Panc1 (cell line): ENCODE data around the gene VAV3. TPM values are rescaled to one million over a fixed set of nuclear protein-coding genes. Genes with fewer than 3 reads are reported as not detected.

Source experiments
- ATAC-seq: fragments of 200-7000 bp; cut with Tn5 transposase; 2 replicates; pipeline ENCODE4 v1.9.1; 2020; ENCODE audit warnings: mild to moderate bottlenecking, moderate library complexity
- BruUV-seq: library from RNA; stranded (reverse); fragments of 400-500 nt; replicated peaks from 2 replicates; lab custom pipeline; 2021; lab: Mats Ljungman, UMichigan
- CTCF ChIA-PET: fragments of 300-600 bp; sonication (Branson Sonifier 250); formaldehyde crosslinking; loops from one replicate; lab custom pipeline; 2022; ENCODE audit warnings: antibody characterized with exemption; lab: Charles Lee
- POLR2A ChIA-PET: fragments of 300-600 bp; sonication (Branson Sonifier 250); formaldehyde crosslinking; loops from one replicate; lab custom pipeline; 2022; ENCODE audit warnings: antibody characterized with exemption; lab: Charles Lee
- DNase-seq: peaks from one replicate; pipeline ENCODE4 v3.0.0-alpha.2; 2010; ENCODE audit warnings: low read depth, low spot score
- H3K27ac ChIP-seq: 2 replicates; pipeline ENCODE4 v1.5.1; 2011; ENCODE audit warnings: mild to moderate bottlenecking, low read length, inconsistent platforms
- H3K27me3 ChIP-seq: fragments of 200-500 bp; sonication (Bioruptor generic); 2 replicates; pipeline ENCODE4 v1.6.0; 2014; ENCODE audit warnings: low read length, inconsistent platforms; ENCODE audit not compliant: control insufficient read depth, insufficient read depth
- H3K36me3 ChIP-seq: fragments of 200-500 bp; sonication (Bioruptor generic); 2 replicates; pipeline ENCODE4 v1.5.1; 2014; ENCODE audit warnings: inconsistent platforms, mild to moderate bottlenecking, low read length, moderate library complexity; ENCODE audit not compliant: control insufficient read depth, insufficient read depth
- H3K4me1 ChIP-seq: 2 replicates; pipeline ENCODE4 v1.5.1; 2011; ENCODE audit warnings: inconsistent platforms, mild to moderate bottlenecking, low read length, moderate library complexity; ENCODE audit not compliant: control insufficient read depth, insufficient read depth
- H3K4me3 ChIP-seq, 2 experiments: 2 replicates each; pipeline ENCODE4 v1.5.1; 2011 to 2012; ENCODE audit warnings: low read depth in 2 of 2, low read length in 2 of 2, mild to moderate bottlenecking in 2 of 2, inconsistent platforms in 1 of 2, moderate library complexity in 1 of 2
- H3K9me3 ChIP-seq: fragments of 200-500 bp; sonication (Bioruptor generic); 2 replicates; pipeline ENCODE4 v1.5.1; 2014; ENCODE audit warnings: low read depth, mild to moderate bottlenecking, inconsistent platforms, low read length, moderate library complexity; ENCODE audit not compliant: control insufficient read depth, insufficient read depth
- CTCF ChIP-seq: fragments of 450-650 bp; IDR thresholded peaks from 2 replicates; pipeline ENCODE4 v1.5.1; 2017; ENCODE audit warnings: mild to moderate bottlenecking
- POLR2AphosphoS5 ChIP-seq: IDR thresholded peaks from 2 replicates; pipeline ENCODE4 v1.6.1; 2012; ENCODE audit warnings: mild to moderate bottlenecking, low read depth, low read length, moderate library complexity
- REST ChIP-seq, 2 experiments: IDR thresholded peaks; 2 replicates each; pipeline ENCODE4 v1.6.1; 2011 to 2012; ENCODE audit warnings: low read depth in 2 of 2, control low read depth in 1 of 2, low read length in 1 of 2, mild to moderate bottlenecking in 1 of 2, moderate library complexity in 1 of 2; ENCODE audit not compliant: insufficient read depth in 1 of 2
- SIN3A ChIP-seq: IDR thresholded peaks from 2 replicates; pipeline ENCODE4 v1.6.1; 2012; ENCODE audit warnings: low read depth, mild to moderate bottlenecking, low read length, moderate library complexity, borderline replicate concordance; ENCODE audit not compliant: insufficient read depth
- TCF7L2 ChIP-seq: IDR thresholded peaks from 2 replicates; pipeline ENCODE4 v1.6.1; 2011; ENCODE audit warnings: mild to moderate bottlenecking, low read depth, low read length, inconsistent platforms
- in situ Hi-C: cut with HindIII; loops from 2 replicates; pipeline ENCODE4 v1.10.0; 2016; ENCODE audit warnings: low sequenced_read_pairs, low pct_unique_long_range_greater_than_20kb
- intact Hi-C: fragments of 100-400 bp; cut with micrococcal nuclease; formaldehyde crosslinking; loops from one replicate; pipeline ENCODE4 v1.10.0; 2022; ENCODE audit not compliant: unreplicated experiment
- total RNA-seq: library from RNA; stranded (reverse); gene quantifications from one replicate; pipeline ENCODE4 v1.2.1, GENCODE V29; 2021; ENCODE audit not compliant: unreplicated experiment

Gene VAV3
- total RNA-seq, 1 experiment from 2014 or later, result 0.23 TPM

- H3K27me3 ChIP-seq, result 0 out of 2 replicates have a peak, but pooled peaks cover 4% of the 10 kb centered on the region
- no peaks in the 10 kb centered on the region for H3K9me3 ChIP-seq
- in situ Hi-C loops, result no loop called here
- POLR2A ChIA-PET, result no interaction called here
- no peaks in the 10 kb centered on the region for H3K36me3 ChIP-seq
- no TSS peak for BruUV-seq
- no peaks in the 10 kb centered on the region for H3K4me1 ChIP-seq
- H3K4me3 ChIP-seq, result no peak overlapping the region
- no peak for TF ChIP-seq SIN3A
- DNase-seq, result no peak
- CTCF ChIA-PET, result no interaction called here
- no peak overlapping the region for H3K27ac ChIP-seq
- ATAC-seq, result no peak
- intact Hi-C loops, result no loop called here
Measured at GRCh38 chr1:107972391-107973180, 7.6 kb upstream of the VAV3 start.

- Histone ChIP-seq H3K9me3 (no peaks in the 10 kb centered on the region), H3K4me3 (no peak overlapping the region), H3K36me3 (no peaks in the 10 kb centered on the region), H3K27ac (no peak overlapping the region), H3K4me1 (peaks cover 2% of the 10 kb centered on the region; the same call in 1 of the 2 replicates), H3K27me3 (peaks cover 10% of the 10 kb centered on the region; the same call in 1 of the 2 replicates)
- no peak for DNase-seq
- ChIA-PET POLR2A (no interaction called here), CTCF (no interaction called here)
- intact Hi-C loops, result loop anchor here (5.0 kb wide), 1 partner anchor 41 kb away; no protein-coding TSS in a partner anchor
- no peak for ATAC-seq
- in situ Hi-C loops, result no loop called here
- no TSS peak for BruUV-seq
- TF ChIP-seq CTCF, result no peak
- no peak for TF ChIP-seq TCF7L2
- no peak for TF ChIP-seq SIN3A
- TF ChIP-seq REST (IDR thresholded peaks at IDR 0.05; ENCODE audit: insufficient read depth in 1 of 2, low read depth in 2 of 2, low read length in 1 of 2), result no peak
- no peak for TF ChIP-seq POLR2AphosphoS5
Measured at GRCh38 chr1:107966550-107966949, 1.6 kb upstream of the VAV3 start.
